HG02571 (cell line): Measurements from ENCODE around the gene RASAL2.
A peak's percentile ranks its signal among the peaks of the same experiment; 100 is the strongest.
"Not testable (repeated sequence)": the region's sequence is repeated elsewhere in the genome, so short reads cannot be mapped to it uniquely, and the experiment has no call there.

Experiments used
- ATAC-seq: cut with Tn5 transposase; IDR thresholded peaks from one replicate; pipeline ENCODE4 v1.9.1; 2021; ENCODE audit warnings: mild to moderate bottlenecking, moderate library complexity; ENCODE audit not compliant: unreplicated experiment

The RASAL2 gene

GRCh38 chr1:178151831-178152230, 57.9 kb downstream of the RASAL2 start:
- no peak for ATAC-seq

GRCh38 chr1:178155481-178156255, 61.8 kb downstream of the RASAL2 start:
- no peak for ATAC-seq

GRCh38 chr1:178160736-178161475, 67.0 kb downstream of the RASAL2 start:
- ATAC-seq, result no peak

GRCh38 chr1:178161516-178161915, 67.6 kb downstream of the RASAL2 start:
- ATAC-seq, result no peak

- ATAC-seq, result no peak
These were observed 71.3 kb downstream of the RASAL2 start for GRCh38 chr1:178165196-178165595.

- ATAC-seq, result no peak
These were observed 72.6 kb downstream of the RASAL2 start for GRCh38 chr1:178166429-178167024.

GRCh38 chr1:178168536-178168935, 74.6 kb downstream of the RASAL2 start:
- no peak for ATAC-seq

GRCh38 chr1:178169649-178170048, 75.7 kb downstream of the RASAL2 start:
- ATAC-seq, result no peak

- ATAC-seq, result no peak
These were observed 79.0 kb downstream of the RASAL2 start for GRCh38 chr1:178172939-178173338.

- ATAC-seq, result no peak
These were observed 80.6 kb downstream of the RASAL2 start for GRCh38 chr1:178174539-178174938.

GRCh38 chr1:178180405-178180804, 86.5 kb downstream of the RASAL2 start:
- ATAC-seq, result no peak

GRCh38 chr1:178183796-178184195, 89.9 kb downstream of the RASAL2 start:
- no peak for ATAC-seq

- ATAC-seq, result no peak
These were observed 94.4 kb downstream of the RASAL2 start for GRCh38 chr1:178188306-178188705.

- ATAC-seq, result peak; percentile 56
These were observed 95.9 kb downstream of the RASAL2 start for GRCh38 chr1:178189814-178190213.

GRCh38 chr1:178190881-178191280, 97.0 kb downstream of the RASAL2 start:
- no peak for ATAC-seq

GRCh38 chr1:178192686-178193085, 98.8 kb downstream of the RASAL2 start:
- no peak for ATAC-seq

- ATAC-seq, result no peak
These were observed 102.7 kb downstream of the RASAL2 start for GRCh38 chr1:178196631-178197030.

GRCh38 chr1:178202095-178202494, 108.2 kb downstream of the RASAL2 start:
- ATAC-seq, result not testable (repeated sequence)

GRCh38 chr1:178202546-178202945, 108.6 kb downstream of the RASAL2 start:
- not testable (repeated sequence) for ATAC-seq

GRCh38 chr1:178208269-178208856, 114.5 kb downstream of the RASAL2 start:
- ATAC-seq, result not testable (repeated sequence)

- no peak for ATAC-seq
These were observed 116.0 kb downstream of the RASAL2 start for GRCh38 chr1:178209935-178210334.
